ENCODE data around the gene TVP23A.
"Not testable (repeated sequence)": the region's sequence is repeated elsewhere in the genome, so short reads cannot be mapped to it uniquely, and the experiment has no call there.

Gene TVP23A

DNA sequence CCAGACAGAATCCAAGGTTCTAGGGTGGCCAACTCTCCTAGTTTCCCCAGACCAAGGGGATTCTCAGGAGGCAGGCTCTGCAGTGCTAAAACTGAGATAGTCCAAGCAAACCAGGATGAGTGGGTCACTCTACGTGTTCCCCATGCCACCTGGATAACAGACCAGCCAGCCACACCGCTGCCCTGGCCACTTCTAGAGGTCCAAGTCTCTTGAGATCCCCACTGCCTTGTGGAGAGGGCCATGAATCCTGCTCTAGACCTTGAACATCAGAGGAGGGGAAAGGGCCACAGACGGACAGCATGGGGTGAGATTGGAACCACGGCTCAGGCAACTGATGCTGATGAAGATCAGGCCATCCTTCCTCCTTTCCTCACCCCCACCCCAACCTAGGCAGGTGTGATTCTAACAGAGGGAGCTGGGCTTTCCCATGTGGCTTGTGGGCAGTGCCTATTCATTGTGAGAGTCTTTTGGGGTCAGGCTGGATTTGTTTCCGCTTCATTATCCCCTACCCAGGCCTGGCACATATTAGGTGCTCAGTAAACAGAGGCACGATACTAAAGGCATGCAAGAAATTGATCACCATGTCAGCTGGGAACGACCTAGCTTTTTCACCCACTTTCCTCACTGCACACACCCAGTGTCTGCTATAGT, 16.8 kb upstream of the TVP23A start:
- no peak for DNase-seq

DNA sequence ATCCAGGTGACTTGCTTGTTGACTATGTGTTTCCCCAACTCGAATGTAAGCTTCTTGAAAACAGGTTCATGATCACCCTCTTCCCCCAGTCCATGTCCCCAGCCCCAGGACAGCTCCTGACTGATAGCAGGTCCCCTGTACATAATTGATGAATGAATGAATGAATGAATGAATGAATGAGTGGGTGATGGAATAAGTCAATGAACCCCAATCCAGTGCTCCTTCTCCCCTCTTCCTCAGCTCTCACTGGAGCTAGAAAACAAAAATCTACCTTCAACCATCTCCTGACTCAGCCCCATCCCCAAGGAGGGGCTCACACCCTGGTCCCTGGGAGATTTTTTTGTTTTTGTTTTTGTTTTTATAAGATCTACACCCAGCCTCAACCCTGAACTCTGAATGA, 16.2 kb upstream of the TVP23A start:
- no peak for DNase-seq

DNA sequence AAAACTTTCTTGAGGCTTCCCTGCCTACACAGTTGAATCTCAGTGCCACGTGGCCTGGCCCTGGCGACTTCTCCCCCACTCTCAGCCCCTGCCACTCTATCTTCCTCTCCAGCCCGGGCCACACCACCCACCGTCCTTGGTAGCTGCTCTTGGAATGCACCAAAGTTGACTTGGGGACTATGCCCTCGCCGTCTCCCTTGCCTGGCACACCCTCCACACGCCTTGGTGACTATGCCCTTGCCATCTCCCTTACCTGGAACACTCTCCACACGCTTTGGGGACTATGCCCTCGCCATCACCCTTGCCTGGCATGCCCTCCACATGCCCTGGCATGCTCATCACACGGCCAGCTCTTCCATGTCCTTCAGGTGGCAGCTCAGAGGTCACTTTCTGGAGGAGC, 15.5 kb upstream of the TVP23A start:
- no peak for DNase-seq

DNA sequence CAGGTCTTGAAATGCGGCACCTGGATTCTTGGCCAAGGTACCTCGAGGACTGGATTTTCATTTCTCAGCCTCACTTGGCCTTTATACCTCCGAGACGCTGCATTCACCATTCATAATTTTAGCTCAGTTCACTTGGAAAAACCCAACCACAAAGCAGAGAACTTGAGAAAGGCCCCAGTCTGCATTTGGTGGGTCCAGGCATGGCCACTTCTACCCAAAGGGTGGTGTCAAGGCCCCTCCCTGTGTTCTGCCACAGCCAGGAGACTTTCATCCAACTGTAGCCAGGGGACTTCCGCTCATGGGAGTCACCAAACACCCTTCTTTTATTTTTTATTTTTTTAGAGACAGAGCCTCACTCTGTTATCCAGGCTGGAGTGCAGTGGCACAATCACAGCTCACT, 14.7 kb upstream of the TVP23A start:
- no peak for DNase-seq

DNA sequence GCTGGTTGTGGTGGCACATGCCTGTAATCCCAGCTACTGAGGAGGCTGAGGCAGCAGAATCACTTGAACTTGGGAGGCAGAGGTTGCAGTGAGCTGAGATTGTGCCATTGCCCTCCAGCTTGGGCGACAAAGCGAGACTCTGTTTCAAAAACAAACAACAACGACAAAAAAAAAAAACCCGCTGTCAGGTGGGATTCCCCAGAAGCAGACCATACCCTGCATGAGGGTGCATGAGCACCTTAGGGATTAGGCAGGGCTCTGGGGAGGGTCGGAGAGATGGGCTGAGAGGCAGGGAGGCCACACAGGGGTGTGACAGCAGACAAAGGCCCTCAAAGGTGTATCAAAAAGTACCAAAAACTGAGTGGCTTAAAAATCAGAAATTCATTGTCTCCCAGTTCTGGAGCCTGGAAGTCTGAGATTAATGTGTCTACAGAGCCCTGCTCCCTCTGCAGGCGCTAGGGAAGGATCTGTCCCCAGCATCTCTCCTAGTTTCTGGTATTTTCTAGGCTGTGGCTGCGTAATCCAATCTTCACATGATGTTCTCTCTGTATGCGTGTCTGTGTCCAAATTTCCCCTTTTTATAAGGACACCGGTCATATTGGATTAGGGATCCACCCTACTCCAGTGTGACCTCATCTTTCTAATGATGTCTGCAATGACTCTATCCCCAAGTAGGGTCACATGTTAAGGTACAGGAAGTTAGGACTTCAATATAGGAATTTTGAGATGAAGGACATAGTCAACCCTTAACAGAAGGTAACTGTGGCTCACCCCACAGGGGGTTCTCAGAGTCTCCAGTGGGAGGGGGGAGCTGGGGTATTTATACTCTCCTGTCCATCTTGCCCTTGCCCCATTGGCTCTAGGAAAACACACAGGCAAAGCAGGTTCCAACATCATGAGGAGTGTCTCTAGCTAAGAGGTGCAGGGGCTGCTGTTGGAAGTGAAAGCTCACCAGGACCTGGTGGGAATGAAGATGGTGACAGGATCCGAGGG, 13.6 kb upstream of the TVP23A start:
- DNase-seq = no peak

DNA sequence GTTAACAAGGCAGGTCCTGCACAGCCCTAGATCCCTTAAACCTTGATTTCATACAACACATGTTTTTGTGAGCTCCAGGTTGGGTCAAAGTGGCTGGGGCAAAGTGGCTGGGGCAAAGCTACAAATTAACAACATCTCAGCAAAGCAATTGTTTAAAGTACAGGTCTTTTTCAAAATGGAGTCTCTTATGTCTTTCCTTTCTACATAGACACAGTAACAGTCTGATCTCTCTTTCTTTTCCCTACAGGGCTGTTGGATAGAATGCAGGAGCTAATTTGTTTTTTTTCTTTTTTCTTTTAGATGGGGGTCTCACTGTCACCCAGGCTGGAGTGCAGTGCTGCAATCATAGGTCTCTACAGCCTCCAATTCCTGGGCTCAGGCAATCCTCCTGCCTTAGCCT, 11.6 kb upstream of the TVP23A start:
- DNase-seq = not testable (repeated sequence)

DNA sequence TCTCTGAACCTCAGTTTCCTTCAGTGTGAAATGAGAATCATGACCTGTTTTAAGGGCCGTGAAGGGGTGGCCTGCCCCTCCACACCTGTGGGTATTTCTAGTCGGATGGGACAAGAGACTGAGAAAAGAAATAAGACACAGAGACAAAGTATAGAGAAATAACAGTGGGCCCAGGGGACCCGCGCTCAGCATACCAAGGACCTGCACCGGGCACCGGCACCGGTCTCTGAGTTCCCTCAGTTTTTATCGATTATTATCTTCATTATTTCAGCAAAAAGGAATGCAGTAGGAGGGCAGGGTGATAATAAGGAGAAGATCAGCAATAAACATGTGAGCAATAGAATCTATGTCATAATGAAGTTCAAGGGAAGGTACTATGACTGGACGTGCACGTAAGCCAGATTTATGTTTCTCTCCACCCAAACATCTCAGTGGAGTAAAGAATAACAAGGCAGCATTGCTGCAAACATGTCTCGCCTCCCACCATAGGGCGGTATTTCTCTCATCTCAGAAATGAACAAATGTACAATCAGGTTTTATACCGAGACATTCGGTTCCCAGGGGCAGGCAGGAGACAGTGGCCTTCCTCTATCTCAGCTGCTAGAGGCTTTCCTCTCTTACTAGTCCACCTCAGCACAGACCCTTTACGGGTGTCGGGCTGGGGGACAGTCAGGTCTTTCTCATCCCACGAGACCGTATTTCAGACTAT, 10.9 kb upstream of the TVP23A start:
- not testable (repeated sequence) for DNase-seq

DNA sequence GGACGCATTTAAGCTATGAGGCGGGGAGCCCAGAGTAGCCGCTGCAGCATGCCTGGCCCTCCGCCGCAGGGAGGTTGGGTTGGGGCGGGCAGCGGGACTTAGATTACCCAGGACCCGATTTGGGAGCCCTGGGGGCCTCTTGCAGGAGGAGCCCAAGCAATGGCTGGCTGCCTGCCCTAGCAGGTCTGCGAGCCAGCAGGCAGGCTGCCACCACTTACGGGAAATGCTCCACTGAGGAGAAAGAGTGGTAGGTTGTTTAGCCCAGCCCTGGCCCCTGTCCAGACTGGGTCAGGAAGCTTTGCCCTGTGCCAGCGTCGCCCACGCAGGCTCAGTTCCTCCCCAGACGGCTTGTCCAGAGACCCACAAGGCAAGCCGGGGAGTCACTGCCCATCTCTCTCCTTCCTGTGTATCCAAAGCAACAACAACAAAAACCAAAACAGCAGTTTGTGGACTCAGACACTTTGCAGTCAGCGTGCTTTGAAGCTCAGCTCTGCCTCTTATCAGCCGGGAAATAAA, 10.3 kb upstream of the TVP23A start:
- DNase-seq = peak; percentile 72

DNA sequence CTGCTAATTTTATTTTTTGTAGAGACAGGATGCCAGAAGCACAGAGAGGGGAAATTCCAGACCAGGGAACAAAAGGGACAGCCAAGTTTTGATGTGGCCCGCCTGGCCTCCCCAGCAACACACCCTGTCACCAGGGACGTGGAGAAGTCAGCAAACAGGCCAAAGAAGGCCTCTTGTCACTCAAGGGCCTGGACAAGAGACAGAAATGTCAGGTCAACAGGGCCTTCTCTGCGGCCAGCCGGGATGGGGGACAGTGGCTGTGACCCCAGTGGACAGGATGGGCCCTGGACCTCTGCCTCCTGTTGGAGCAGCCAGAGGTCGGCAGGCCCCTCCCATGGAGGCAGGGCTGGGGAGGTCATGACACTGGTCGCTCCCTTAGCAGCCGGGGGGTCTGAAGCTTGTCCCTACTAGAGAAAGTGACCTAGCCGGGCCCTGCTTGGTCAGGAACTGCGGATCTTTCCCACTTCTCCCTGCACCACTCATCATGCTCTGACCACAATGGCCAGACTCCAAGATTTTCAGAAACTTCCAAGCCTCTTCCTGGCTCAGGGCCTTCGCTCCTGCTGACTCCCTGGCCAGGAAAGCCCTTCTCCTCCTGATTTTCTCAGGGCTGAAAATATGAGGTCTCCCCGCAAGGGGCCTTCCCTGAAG, 9.2 kb upstream of the TVP23A start:
- peak; percentile 93 for DNase-seq

DNA sequence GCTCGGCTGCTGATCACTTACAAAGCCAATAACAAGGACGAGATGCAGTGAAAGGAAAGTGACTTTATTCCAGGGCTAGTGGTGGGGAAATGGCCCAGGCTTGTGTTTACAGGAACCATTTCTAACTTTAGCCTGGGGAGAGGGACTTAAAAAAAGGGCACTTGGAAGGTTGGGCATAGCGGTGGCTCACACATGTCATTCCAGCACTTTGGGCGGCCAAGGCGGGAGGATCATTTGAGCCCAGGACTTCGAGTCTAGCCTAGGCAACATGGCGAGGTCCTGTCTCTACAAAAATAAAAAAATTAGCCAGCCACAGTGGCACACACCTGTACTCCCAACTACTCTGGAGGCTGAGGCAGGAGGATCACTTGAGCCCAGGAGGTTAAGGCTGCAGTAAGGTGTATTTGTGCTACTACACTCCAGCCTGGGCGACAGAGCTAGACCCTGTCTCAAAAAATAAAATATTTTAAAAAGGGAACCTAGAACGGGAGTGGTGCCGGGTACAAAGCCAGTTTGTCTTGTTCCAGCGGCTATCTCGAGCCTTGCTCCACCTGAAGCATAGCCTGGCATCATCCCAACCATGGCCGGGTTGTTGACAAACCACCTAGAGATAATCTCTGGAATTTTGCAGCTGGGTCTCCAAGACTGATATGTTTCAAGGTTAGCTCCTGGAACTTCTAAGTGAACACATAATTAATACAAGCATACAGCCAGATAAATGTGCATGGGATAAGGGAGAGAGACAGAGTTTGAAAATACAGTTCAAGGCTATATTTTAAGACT, 5.7 kb upstream of the TVP23A start:
- no peak for DNase-seq

DNA sequence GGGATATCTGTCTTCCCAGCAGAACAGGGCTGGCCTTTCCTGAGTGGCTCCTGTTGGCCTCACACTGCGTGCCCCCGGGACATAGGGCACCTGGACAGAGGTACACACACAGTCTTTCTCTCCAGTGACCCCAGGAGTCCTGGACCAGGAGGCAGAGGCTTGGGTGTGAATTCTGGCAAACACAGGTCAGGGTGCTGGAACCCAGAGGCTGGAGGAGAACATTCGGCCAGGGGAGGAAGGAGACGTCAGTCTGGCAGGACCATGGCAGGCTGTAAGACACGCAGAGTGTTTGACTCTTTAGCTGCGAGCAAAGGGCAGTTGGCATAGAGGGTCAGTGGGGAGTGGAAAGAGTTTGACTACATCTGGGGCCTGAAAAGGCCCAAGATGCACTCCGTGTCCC, 4.1 kb upstream of the TVP23A start:
- no peak for DNase-seq

DNA sequence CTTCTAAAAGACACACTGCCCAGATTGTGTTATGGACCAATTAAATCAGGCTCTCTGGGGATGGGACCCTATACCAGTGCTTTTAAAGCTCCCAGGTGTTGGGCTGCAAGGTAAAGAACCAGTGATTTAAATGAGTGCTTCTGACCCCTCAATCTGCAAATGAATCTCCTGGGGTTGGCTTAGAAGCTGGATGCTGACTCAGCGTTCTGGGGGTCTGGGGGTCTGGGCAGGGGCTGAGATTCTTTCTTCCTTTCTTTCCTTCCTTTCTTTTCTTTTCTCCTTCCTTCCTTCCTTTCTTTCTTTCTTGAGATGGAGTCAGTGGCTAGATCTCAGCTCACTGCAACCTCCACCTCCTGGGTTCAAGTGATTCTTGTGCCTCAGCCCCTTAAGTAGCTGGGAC, 2.0 kb upstream of the TVP23A start:
- no peak for DNase-seq

DNA sequence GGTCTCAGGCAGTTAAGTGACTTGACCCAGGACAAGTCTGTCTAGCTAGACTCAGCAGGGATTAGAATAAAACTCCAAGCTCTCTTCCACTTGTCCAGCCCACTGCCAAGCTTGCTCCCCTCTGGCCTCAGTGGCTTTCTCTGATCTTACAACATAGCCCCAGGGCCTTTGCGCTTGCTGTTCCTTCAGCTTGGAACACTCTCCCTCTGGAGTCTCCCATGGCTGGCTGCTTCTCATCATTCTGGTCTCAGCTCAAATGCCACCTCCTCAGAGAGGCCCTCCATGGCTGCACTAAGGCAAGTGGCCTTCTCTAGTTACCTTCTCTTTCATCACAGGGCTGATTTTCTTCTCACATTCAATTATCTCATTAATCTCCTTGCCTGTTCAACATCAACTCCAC, 1.1 kb downstream of the TVP23A start:
- DNase-seq = no peak

DNA sequence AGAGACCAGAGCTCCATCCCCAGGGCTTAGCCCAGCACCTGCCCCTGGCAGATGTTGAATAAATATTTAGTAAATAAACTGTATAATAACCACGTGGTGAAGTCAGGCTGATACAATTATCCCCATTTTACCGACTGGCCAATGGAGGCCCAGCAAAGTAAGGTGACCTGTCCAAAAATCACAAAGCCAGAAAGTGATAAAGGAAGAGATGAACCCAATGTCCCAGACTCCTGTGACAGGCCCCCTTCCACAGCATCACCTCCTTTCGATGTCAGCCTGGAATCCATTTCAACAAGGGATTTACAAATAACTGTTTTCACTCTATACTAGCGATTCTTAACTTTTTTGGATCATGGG, 5.5 kb downstream of the TVP23A start:
- no peak for DNase-seq

DNA sequence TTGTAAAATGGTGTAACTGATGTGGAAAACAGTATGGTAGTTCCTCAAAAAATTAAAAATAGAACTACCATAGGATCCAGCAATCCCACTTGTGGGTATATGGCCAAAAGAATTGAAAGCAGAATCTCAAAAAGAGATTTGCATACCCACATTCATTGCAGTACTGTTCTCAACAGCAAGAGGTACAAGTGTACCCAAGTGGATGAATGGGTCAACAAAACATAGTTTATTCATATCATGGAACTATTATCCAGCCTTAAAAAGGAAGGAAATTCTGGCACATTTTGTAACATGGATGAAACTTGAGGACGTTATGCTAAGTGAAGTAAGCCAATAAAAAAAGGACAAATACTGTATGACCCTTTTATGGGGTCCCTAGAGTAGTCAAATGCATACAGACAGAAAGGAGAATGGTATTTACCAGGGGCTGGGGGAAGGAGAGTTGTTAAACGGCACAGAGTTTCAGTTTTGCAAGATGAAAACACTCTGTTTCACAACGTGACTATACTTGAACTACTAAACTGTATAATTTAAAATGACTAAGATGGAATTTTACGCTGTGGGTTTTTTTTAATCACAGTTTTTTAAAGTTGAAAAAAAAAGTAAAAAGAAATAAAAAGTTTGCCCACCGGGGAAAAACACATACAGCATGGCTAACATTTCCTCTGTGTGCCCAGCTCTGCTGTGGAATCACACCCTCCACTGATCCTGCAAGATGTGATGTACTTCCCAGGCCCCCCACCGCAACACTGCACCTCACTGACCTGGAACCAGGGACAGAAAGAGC, 6.1 kb downstream of the TVP23A start:
- no peak for DNase-seq

DNA sequence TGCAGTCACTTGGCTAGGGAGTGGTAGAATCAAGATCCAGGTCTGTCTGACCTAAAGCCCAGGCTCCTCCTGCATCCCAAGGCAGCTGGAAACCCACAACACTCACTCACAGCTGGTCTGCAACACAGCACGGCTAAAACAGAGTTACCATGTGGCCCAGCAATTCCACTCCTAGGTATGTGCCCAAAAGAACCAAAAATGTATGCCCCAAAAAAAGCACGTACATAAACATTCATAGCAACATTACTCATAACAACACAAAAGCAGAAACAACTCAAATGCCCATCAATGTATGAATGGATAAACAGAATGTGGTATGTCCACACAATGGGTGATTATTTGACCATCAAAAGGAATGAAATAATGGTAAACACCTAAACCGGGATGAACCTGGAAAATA, 8.9 kb downstream of the TVP23A start:
- no peak for DNase-seq

DNA sequence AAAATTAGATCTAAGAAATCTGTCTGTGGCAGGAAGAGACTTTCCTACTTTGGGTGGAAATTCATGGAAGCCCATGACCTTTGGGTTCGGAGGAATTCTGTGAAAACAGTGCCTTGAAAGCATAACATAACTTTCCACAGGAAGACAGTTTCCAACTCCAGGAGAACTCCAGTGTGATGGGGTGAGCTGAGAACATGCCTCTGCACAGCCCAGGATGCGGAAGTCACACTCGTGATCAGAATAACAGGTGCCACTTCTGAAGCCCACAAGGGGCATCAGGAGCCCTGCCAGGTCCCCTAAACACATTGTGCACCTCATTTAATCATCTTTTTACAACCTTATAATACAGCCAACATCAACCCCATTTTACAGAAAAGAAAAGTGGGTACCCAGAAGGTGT, 9.7 kb downstream of the TVP23A start:
- no peak for DNase-seq

DNA sequence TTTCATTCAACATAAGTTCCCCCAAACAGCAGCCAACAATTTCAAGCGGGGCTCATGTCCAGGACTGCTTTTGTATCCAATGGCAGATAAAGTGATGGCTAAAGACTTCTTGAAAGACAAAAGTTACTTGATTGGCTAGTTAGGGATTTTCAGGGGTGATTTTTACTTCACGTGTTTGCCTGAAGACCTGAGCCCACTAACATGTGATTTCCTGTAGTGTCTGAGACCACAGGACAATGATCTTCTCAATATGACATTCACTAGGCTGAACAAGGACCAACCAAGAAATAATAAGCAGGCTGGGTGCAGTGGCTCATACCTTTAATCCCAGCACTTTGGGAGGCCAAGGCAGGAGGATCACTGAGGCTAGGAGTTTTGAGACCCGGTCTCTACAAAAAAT, 10.4 kb downstream of the TVP23A start:
- no peak for DNase-seq

DNA sequence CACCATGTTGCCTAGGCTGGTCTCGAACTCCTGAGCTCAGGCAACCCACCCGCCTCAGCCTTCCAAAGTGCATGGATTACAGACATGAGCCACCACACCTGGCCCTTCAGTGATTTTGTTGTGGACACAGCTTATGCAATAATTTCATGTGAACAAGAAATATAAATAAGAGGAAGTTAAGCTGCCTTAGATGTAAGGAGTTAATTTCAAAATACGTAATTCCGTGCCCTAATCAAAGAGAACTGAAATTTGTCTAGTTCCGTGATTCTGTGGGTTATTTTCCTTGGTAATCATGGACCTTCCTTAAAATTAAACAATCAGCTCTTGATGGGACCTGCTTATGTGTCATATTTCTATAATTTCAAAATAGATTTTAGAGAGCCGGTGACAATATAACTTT, 11.9 kb downstream of the TVP23A start:
- no peak for DNase-seq

DNA sequence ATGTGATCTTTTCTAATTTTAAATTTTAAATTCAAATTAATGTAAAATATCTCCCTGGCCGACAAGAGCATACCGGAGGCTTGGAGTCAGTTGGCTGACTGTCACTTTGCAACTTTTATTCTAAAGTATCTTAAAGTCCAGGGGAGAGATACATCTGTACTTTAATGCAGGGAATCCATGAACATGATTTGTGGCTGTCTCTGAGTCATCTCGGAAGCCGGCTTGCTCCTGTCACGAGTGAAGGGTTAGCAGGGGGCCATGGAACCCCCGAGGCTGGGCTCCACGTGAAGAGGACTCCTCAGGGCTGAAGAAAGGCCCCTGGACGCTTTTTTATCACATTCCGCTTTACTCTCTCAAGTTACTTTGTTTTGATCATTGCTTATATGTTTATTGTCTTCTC, 13.3 kb downstream of the TVP23A start:
- no peak for DNase-seq

DNA sequence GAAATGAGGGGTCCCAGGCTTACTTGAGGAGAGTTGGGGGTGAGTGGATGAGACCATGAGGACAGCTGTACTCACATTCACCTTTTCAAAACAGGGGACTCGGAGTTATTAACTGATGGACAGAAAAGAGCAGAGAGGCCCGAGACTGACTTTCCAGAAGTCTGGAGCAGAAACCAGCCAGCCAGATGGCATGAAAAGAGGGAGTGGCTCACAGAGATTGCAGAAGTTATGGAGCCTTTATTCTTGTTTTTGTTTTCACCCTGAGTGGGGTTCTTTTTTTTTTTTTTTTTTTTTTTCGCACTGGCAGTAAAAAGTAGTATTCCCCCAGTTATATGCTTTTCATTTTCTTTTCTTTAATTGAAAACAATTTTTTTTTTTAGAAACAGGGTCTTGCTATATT, 18.9 kb downstream of the TVP23A start:
- DNase-seq = no peak

Data from fibroblast of upper back skin (primary cell).